Activated T-cell treated with anti-CD3 and anti-CD28 coated beads, Interleukin-2, amount 50 U/mL, for 24 hours (primary cell): ENCODE results near the gene OR6B1.

Source experiments
- DNase-seq: peaks from one replicate; pipeline ENCODE4 v3.0.0-alpha.2; 2020
- H3K27ac Mint-ChIP-seq: 2 replicates; pipeline ENCODE4 v1.8.0; 2020; ENCODE audit warnings: mild to moderate bottlenecking, mixed read lengths
- H3K27me3 Mint-ChIP-seq: 2 replicates; pipeline ENCODE4 v1.8.0; 2020; ENCODE audit warnings: mixed read lengths
- H3K36me3 Mint-ChIP-seq: 2 replicates; pipeline ENCODE4 v1.8.0; 2020; ENCODE audit warnings: low read depth, mixed read lengths
- H3K4me1 Mint-ChIP-seq: 2 replicates; pipeline ENCODE4 v1.8.0; 2020; ENCODE audit warnings: low read depth, mixed read lengths
- H3K4me3 Mint-ChIP-seq: 2 replicates; pipeline ENCODE4 v1.8.0; 2020; ENCODE audit warnings: mild to moderate bottlenecking, moderate library complexity, mixed read lengths
- H3K9me3 Mint-ChIP-seq: 2 replicates; pipeline ENCODE4 v1.8.0; 2020; ENCODE audit warnings: mixed read lengths

Gene OR6B1

GRCh38 chr7:144000020-144000419 is at the start of gene OR6B1:
Gene OR6B1, plus strand, starts transcription at chr7:144000320. Its CDS starts 3,677 bp downstream, at chr7:144003997.
- DNase-seq, result no peak
- no peak within 1 kb of the TSS for H3K27ac Mint-ChIP-seq
- H3K9me3 Mint-ChIP-seq, result no peaks in the 10 kb centered on the region
- H3K36me3 Mint-ChIP-seq, result no peaks in the 10 kb centered on the region
- H3K4me3 Mint-ChIP-seq, result no peak within 1 kb of the TSS
- no peaks in the 10 kb centered on the region for H3K4me1 Mint-ChIP-seq
- peaks cover 7% of the 10 kb centered on the region for H3K27me3 Mint-ChIP-seq

GRCh38 chr7:143953421-143953820 is 46.7 kb upstream of the OR6B1 start:
- H3K4me1 Mint-ChIP-seq, result no peaks in the 10 kb centered on the region
- H3K27me3 Mint-ChIP-seq, result peaks cover 50% of the 10 kb centered on the region
- H3K36me3 Mint-ChIP-seq, result no peaks in the 10 kb centered on the region
- no peak for DNase-seq
- no peak overlapping the region for H3K27ac Mint-ChIP-seq
- H3K4me3 Mint-ChIP-seq, result no peak overlapping the region
- H3K9me3 Mint-ChIP-seq, result no peaks in the 10 kb centered on the region

DNA sequence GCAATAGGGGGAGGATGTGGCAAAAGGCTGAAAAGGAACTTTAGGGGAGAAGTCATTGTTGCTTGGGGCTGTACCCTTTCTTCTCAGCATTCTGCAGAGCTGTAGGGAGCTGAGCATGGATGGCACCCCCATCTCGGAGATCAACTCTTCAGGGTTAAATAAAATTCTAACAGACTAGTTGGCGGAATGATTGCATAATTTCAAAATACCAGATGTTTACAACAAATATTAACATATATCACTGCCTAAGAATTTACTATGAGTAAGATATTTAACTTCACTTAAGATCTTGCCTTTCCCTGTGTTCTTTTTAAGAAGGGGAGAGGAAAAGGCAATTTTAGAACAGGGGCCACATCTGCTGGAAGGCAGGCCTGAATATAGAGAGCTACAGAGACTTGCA is 46.0 kb upstream of the OR6B1 start:
- Mint-ChIP-seq H3K4me1 (no peaks in the 10 kb centered on the region), H3K27ac (no peak overlapping the region), H3K36me3 (no peaks in the 10 kb centered on the region), H3K4me3 (no peak overlapping the region), H3K27me3 (peaks cover 46% of the 10 kb centered on the region), H3K9me3 (no peaks in the 10 kb centered on the region)
- no peak for DNase-seq

DNA sequence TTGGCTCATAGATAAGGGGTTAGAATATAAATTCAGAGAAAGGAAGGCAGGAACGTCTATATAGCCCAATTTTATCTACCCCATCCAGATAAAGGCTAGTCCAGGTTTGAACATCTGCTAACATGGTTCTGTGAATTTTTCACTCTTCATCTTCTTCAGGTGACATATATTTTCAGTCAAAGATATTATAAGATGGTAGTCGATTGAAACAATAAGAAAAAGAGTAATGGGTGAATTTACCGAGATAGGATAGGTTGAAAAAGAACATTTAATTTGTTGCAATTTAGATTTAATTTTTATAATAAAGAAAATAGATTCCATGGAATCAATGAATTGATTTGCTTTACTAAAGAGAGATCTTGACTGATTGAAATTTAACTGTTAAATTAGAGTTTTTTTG is 45.6 kb upstream of the OR6B1 start, which contains the start of gene OR2F1:
Gene OR2F1, plus strand, starts transcription at position 301 of the 400 bp plus-strand sequence. CDS start 5,127 bp downstream, outside the sequence.
- Mint-ChIP-seq H3K27me3 (peaks cover 45% of the 10 kb centered on the region), H3K4me1 (no peaks in the 10 kb centered on the region), H3K9me3 (no peaks in the 10 kb centered on the region), H3K27ac (no peak within 1 kb of the TSS), H3K4me3 (no peak within 1 kb of the TSS), H3K36me3 (no peaks in the 10 kb centered on the region)
- DNase-seq, result no peak

DNA sequence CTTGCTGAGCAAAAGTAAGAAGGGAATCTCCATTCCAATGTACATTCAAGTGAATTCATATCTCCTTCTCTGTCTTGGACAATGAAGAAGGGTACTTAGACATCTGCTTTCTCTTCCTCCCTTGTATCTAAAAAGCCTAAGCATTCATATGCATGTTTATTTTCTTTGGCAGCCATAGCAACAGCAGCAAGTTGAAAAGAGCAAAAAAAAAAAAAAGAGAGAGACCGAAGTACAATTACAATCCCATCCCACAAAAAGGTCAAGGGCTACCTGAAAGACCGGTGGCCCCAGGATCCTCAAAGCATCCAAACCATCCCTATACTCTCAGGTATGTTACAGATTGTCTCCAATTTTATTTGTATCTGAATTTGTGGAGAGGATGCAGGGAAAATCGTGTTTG is 41.3 kb upstream of the OR6B1 start:
- Mint-ChIP-seq H3K27me3 (peaks cover 39% of the 10 kb centered on the region), H3K4me1 (no peaks in the 10 kb centered on the region), H3K27ac (no peak overlapping the region), H3K4me3 (no peak overlapping the region), H3K9me3 (no peaks in the 10 kb centered on the region), H3K36me3 (no peaks in the 10 kb centered on the region)
- no peak for DNase-seq

DNA sequence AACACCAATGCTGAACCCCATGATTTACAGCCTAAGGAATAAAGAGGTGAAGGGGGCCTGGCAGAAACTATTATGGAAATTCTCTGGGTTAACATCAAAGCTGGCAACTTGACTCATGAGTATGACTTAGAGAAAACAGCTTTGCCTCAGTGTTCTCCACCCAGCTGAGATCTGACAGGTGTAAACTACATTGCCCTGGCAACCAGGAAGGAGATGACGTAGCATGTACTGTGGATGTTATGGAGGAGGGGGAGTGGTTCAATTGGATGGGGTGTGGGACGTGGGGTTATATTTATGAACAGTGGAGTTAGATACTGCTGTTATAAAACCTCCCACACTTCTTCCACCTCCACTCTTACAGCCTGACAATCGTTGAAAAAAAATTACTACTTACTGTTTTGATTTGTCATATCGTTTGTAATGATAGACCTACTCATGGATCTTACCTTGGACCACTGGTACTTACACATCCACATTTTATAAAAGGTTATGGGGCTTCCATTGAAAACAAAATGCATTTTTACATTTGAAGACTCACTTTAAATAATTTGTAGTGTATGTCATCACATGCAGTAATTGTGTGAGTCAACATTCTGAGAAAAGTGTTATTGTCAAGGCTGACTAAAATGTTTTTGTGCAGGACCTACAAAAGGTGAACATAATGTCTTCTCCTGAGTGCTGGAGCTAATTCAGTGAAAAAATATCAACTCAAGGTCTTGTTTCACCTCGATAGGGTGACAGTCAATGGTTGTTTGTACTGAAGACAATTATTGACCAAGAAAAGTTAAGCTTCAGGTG is 39.1 kb upstream of the OR6B1 start:
- DNase-seq, result no peak
- H3K27ac Mint-ChIP-seq, result no peak overlapping the region

DNA sequence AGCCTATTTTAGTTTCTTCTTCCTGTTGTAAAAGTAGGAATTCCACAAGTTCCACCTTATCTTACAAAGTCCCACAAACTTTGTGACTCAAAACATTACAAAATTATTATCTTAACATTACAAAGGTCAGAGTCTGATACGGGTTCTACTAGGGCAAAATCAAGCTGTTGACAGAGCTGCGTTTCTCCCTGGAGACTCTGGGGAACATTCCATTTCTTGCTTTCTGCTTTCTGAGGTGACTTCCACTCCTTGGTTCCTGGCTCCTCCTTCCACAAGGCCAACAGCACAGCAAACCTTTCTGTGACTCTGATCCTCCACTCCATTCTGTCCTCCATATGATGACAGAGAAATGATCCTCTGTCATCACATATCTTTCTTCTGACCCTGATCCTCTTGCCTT is 34.8 kb upstream of the OR6B1 start:
- H3K4me1 Mint-ChIP-seq, result no peaks in the 10 kb centered on the region
- no peak overlapping the region for H3K4me3 Mint-ChIP-seq
- DNase-seq, result no peak
- H3K27me3 Mint-ChIP-seq, result peaks cover 28% of the 10 kb centered on the region
- no peaks in the 10 kb centered on the region for H3K36me3 Mint-ChIP-seq
- no peak overlapping the region for H3K27ac Mint-ChIP-seq
- no peaks in the 10 kb centered on the region for H3K9me3 Mint-ChIP-seq

More for the DNA sequence above, 39.1 kb upstream of the OR6B1 start:
- Mint-ChIP-seq H3K36me3 (no peaks in the 10 kb centered on the region), H3K4me1 (no peaks in the 10 kb centered on the region), H3K4me3 (no peak overlapping the region), H3K27me3 (peaks cover 31% of the 10 kb centered on the region), H3K9me3 (no peaks in the 10 kb centered on the region)

DNA sequence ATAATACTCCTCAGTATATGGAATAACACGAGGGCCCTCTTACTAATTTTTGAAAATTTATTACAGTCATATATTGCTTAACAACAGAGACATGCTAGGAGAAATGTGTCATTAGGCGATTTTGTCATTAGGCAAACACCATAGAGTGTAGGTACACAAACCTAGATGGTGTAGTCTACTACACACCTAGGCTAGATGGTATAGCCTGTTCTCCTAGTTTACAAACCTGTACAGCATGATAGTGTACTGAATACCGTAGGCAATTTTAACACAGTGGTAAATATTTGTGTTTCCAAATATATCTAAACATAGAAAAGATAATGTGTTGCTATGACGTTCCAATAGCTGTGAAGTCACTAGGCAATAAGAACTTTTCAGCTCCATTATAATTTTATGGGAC is 32.7 kb upstream of the OR6B1 start:
- Mint-ChIP-seq H3K27me3 (peaks cover 24% of the 10 kb centered on the region), H3K27ac (no peak overlapping the region), H3K9me3 (no peaks in the 10 kb centered on the region), H3K4me3 (no peak overlapping the region), H3K4me1 (no peaks in the 10 kb centered on the region), H3K36me3 (no peaks in the 10 kb centered on the region)
- DNase-seq, result no peak

GRCh38 chr7:143973870-143974416 is 26.2 kb upstream of the OR6B1 start:
- no peak overlapping the region for H3K27ac Mint-ChIP-seq
- no peaks in the 10 kb centered on the region for H3K9me3 Mint-ChIP-seq
- no peaks in the 10 kb centered on the region for H3K4me1 Mint-ChIP-seq
- no peaks in the 10 kb centered on the region for H3K36me3 Mint-ChIP-seq
- H3K27me3 Mint-ChIP-seq, result peaks cover 11% of the 10 kb centered on the region
- no peak for DNase-seq
- H3K4me3 Mint-ChIP-seq, result no peak overlapping the region

DNA sequence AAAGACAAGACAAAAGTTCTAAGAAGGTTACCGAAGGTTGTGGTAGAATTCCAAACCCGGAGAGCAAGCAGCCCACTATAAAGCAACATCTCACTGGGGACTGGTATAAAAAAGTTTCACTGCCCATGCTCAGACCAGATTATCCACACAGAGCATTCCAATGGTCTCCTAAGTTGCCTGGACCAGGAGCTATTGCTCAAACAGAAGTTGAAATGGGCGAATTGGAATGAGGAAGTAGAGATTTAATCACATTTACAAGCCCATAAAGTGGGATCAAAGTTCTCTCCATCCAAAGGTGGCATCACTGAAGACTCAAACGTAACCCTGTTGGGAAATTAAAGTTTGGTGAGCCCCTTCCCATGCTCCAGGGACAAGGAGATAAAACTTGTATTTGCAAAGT is 25.7 kb upstream of the OR6B1 start:
- Mint-ChIP-seq H3K4me1 (no peaks in the 10 kb centered on the region), H3K27me3 (peaks cover 11% of the 10 kb centered on the region)

DNA sequence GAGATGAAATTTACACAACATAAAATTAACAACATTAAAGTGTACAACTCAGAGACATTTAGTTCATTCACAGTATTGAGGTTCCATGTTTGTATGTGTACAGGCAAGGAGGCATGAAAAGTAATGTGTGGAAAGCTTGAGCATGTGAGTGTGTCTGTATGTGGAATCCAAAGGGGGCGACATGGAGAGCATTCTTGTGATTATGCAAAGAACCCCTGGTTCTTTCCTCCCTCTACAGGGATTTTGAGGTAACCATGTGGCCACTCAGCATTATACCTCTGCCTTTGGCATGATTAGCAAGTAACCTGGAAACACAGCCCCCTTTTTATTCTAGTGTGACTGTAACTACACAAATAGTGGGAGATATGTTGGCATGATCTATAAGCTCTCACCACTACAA is 24.5 kb upstream of the OR6B1 start:
- H3K36me3 Mint-ChIP-seq, result no peaks in the 10 kb centered on the region
- H3K27ac Mint-ChIP-seq, result no peak overlapping the region
- H3K4me1 Mint-ChIP-seq, result no peaks in the 10 kb centered on the region
- no peak for DNase-seq
- H3K27me3 Mint-ChIP-seq, result peaks cover 8% of the 10 kb centered on the region
- no peaks in the 10 kb centered on the region for H3K9me3 Mint-ChIP-seq
- H3K4me3 Mint-ChIP-seq, result no peak overlapping the region

More for the DNA sequence above, 25.7 kb upstream of the OR6B1 start:
- Mint-ChIP-seq H3K4me3 (no peak overlapping the region), H3K9me3 (no peaks in the 10 kb centered on the region), H3K27ac (no peak overlapping the region), H3K36me3 (no peaks in the 10 kb centered on the region)
- DNase-seq, result no peak

GRCh38 chr7:143978585-143978984 is 21.5 kb upstream of the OR6B1 start:
- no peak for DNase-seq
- Mint-ChIP-seq H3K36me3 (no peaks in the 10 kb centered on the region), H3K4me1 (no peaks in the 10 kb centered on the region), H3K27ac (no peak overlapping the region), H3K4me3 (no peak overlapping the region), H3K9me3 (no peaks in the 10 kb centered on the region), H3K27me3 (peaks cover 3% of the 10 kb centered on the region)

DNA sequence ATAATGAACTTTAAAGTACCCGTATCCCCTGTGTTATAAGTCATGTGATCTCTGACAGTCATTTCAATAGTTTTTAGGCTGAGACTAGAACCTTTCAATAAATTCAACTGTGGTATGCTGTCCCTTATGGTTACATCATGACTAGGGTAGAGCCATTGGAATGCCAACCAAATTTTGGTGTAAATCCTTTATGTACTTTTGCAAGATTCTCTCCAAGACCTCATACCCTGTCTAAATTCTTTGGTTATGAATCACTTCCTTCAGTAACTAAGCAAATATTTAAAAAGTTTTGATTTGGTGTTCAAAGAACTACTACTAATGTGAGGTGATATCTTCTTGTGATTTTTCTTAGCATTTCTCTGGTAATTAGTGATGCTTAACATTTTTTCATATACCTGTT is 20.8 kb upstream of the OR6B1 start:
- Mint-ChIP-seq H3K9me3 (no peaks in the 10 kb centered on the region), H3K4me1 (no peaks in the 10 kb centered on the region)
- DNase-seq, result no peak

DNA sequence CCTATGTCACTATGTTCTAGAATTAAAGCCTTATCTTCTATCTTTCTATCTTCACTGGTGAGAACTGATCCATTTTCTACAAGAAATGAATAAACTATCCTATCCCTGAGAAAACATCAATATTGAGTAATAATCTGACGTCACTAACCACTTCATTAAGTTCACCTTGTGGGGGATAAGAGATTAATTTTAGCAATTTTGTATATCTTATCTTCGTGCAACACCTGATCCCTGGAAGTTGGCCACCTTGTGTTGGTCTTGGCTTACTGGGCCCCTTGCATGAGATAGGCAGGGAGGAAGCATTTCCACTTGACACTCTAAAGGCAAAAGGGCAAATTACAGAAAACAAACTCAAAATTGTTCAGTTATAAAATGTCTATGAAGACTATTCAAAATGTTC is 20.1 kb upstream of the OR6B1 start:
- H3K27me3 Mint-ChIP-seq, result peaks cover 3% of the 10 kb centered on the region

More for the DNA sequence above, 20.8 kb upstream of the OR6B1 start:
- no peaks in the 10 kb centered on the region for H3K36me3 Mint-ChIP-seq
- H3K27me3 Mint-ChIP-seq, result peaks cover 3% of the 10 kb centered on the region
- no peak overlapping the region for H3K4me3 Mint-ChIP-seq
- H3K27ac Mint-ChIP-seq, result no peak overlapping the region

GRCh38 chr7:143980746-143981510 is 19.2 kb upstream of the OR6B1 start:
- H3K27ac Mint-ChIP-seq, result no peak overlapping the region
- DNase-seq, result no peak
- no peak overlapping the region for H3K4me3 Mint-ChIP-seq

More for the DNA sequence above, 20.1 kb upstream of the OR6B1 start:
- Mint-ChIP-seq H3K27ac (no peak overlapping the region), H3K4me1 (no peaks in the 10 kb centered on the region), H3K9me3 (no peaks in the 10 kb centered on the region), H3K36me3 (no peaks in the 10 kb centered on the region), H3K4me3 (no peak overlapping the region)
- DNase-seq, result no peak

More at GRCh38 chr7:143980746-143981510, 19.2 kb upstream of the OR6B1 start:
- H3K4me1 Mint-ChIP-seq, result no peaks in the 10 kb centered on the region
- H3K27me3 Mint-ChIP-seq, result peaks cover 3% of the 10 kb centered on the region
- H3K9me3 Mint-ChIP-seq, result no peaks in the 10 kb centered on the region
- H3K36me3 Mint-ChIP-seq, result no peaks in the 10 kb centered on the region
